Fibroblast of lung (primary cell): ENCODE results near the gene IFRD1. TPM values are rescaled to one million over a fixed set of nuclear protein-coding genes. Genes with fewer than 3 reads are reported as not detected.

ENCODE experiments used
- DNase-seq, 2 donors: peaks; one replicate each; pipeline versions ENCODE4 v3.0.0 to v3.0.0-alpha.2; 2010; ENCODE audit warnings: low read depth in 2 of 2
- H2AFZ ChIP-seq: 2 replicates; pipeline ENCODE4 v1.5.1; 2012; ENCODE audit warnings: low read length, control low read depth, inconsistent platforms
- H3K27ac ChIP-seq: 2 replicates; pipeline ENCODE4 v1.5.1; 2011; ENCODE audit warnings: low read length, control low read depth; ENCODE audit not compliant: insufficient read depth
- H3K27me3 ChIP-seq: 2 replicates; pipeline ENCODE4 v1.5.1; 2011; ENCODE audit warnings: mild to moderate bottlenecking, low read length; ENCODE audit not compliant: control insufficient read depth, insufficient read depth
- H3K36me3 ChIP-seq: 2 replicates; pipeline ENCODE4 v1.5.1; 2011; ENCODE audit warnings: low read length; ENCODE audit not compliant: control insufficient read depth, insufficient read depth
- H3K4me1 ChIP-seq: 2 replicates; pipeline ENCODE4 v1.5.1; 2011; ENCODE audit warnings: low read length; ENCODE audit not compliant: control insufficient read depth, insufficient read depth; ENCODE audit errors: extremely low read depth
- H3K4me2 ChIP-seq: 2 replicates; pipeline ENCODE4 v1.5.1; 2011; ENCODE audit warnings: low read length, control low read depth; ENCODE audit not compliant: insufficient read depth; ENCODE audit errors: extremely low read depth
- H3K4me3 ChIP-seq, 4 experiments: fragments of 200-600 bp in 1 of 4; sonication (generic) in 1 of 4; replicated peaks in 1 of 4; 2 replicates each; pipeline ENCODE4 v1.5.1; 2011 to 2016; ENCODE audit warnings: low read length in 4 of 4, low read depth in 3 of 4, mild to moderate bottlenecking in 3 of 4, control low read depth in 2 of 4, inconsistent platforms in 1 of 4, mixed read lengths in 1 of 4; ENCODE audit not compliant: insufficient read depth in 1 of 4; ENCODE audit errors: control extremely low read depth in 1 of 4
- H3K79me2 ChIP-seq: 2 replicates; pipeline ENCODE4 v1.5.1; 2012; ENCODE audit warnings: mild to moderate bottlenecking, low read length, inconsistent platforms; ENCODE audit not compliant: control insufficient read depth, insufficient read depth
- H3K9ac ChIP-seq: 2 replicates; pipeline ENCODE4 v1.5.1; 2011; ENCODE audit warnings: mild to moderate bottlenecking, low read length, control low read depth; ENCODE audit not compliant: insufficient read depth
- H3K9me3 ChIP-seq: 2 replicates; pipeline ENCODE4 v1.5.1; 2012; ENCODE audit warnings: low read depth, low read length; ENCODE audit not compliant: control insufficient read depth, insufficient read depth
- H4K20me1 ChIP-seq: 2 replicates; pipeline ENCODE4 v1.5.1; 2011; ENCODE audit warnings: low read length; ENCODE audit not compliant: control insufficient read depth, insufficient read depth; ENCODE audit errors: extremely low read depth
- CTCF ChIP-seq, 2 donors: IDR thresholded peaks in 1 of 2; conservative IDR thresholded peaks in 1 of 2; 1 replicate in 1 of 2; 2 replicates in 1 of 2; pipeline ENCODE4 v1.5.1; 2011 to 2012; ENCODE audit warnings: low read length in 2 of 2, control low read depth in 1 of 2, inconsistent platforms in 1 of 2, low read depth in 1 of 2, mild to moderate bottlenecking in 1 of 2
- EZH2 ChIP-seq: IDR thresholded peaks from 2 replicates; pipeline ENCODE4 v1.5.1; 2012; ENCODE audit warnings: low read length, control low read depth, mild to moderate bottlenecking; ENCODE audit errors: missing control alignments
- polyA plus RNA-seq, 2 donors: library from polyadenylated mRNA; depleted of rRNA in 1 of 2; stranded (reverse) in 1 of 2; unstranded in 1 of 2; fragments of >200 nt; gene quantifications; 2 replicates each; pipeline ENCODE4 v1.2.1, GENCODE V29; 2011 to 2012; ENCODE audit warnings: missing spikeins in 1 of 2
- total RNA-seq: library from RNA; depleted of rRNA; stranded (reverse); fragments of >200 nt; gene quantifications from 2 replicates; pipeline ENCODE4 v1.2.1, GENCODE V29; 2014

The IFRD1 gene
- total and polyA plus RNA-seq, 2 donors (not counting 1 experiment from before 2014, with no cell fraction given), result 42.6 to 127 TPM

DNA sequence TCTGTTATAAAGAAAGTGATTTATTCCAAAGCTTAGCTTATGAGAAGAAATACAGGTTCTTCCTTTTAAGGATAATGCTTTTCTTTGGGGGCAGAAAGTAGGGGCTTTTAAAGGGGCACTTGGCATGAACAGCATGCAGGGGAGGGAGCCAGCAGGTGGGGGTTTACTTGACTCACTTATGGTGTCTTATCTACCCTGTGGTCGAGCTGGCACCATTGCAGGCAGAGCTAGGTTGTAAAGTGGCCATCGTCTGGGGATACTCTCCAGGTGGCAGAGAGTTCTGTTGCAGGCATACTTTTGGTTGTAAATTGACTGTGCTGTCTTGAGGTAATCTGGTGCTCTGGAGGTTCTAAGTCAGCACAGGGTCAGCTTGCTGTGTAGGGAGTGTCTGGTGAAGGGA lies 26.3 kb upstream of the IFRD1 start:
- Histone ChIP-seq H3K27ac (no peak overlapping the region), H2AFZ (no peak overlapping the region), H3K4me2 (no peak overlapping the region), H3K9ac (no peak overlapping the region), H3K9me3 (no peaks in the 10 kb centered on the region), H3K4me1 (peaks cover 4% of the 10 kb centered on the region), H3K36me3 (no peaks in the 10 kb centered on the region), H4K20me1 (no peaks in the 10 kb centered on the region), H3K4me3 (no peak overlapping the region), H3K79me2 (no peaks in the 10 kb centered on the region), H3K27me3 (no peaks in the 10 kb centered on the region)
- TF ChIP-seq EZH2 (no peak), CTCF (conservative IDR thresholded peaks at IDR 0.05 in 1 of 2, IDR thresholded peaks at IDR 0.05 in 1 of 2; ENCODE audit: low read depth in 1 of 2, low read length in 2 of 2) (no peak)
- no peak for DNase-seq

- H3K9me3 ChIP-seq, result no peaks in the 10 kb centered on the region
- DNase-seq, result no peak
- no peaks in the 10 kb centered on the region for H3K36me3 ChIP-seq
- H2AFZ ChIP-seq, result no peak overlapping the region
- H3K4me3 ChIP-seq, result no peak overlapping the region
- no peak overlapping the region for H3K9ac ChIP-seq
- no peaks in the 10 kb centered on the region for H4K20me1 ChIP-seq
- H3K4me2 ChIP-seq, result no peak overlapping the region
- H3K27me3 ChIP-seq, result no peaks in the 10 kb centered on the region
- peaks cover under 1% of the 10 kb centered on the region for H3K4me1 ChIP-seq
- H3K79me2 ChIP-seq, result no peaks in the 10 kb centered on the region
- no peak overlapping the region for H3K27ac ChIP-seq
- TF ChIP-seq CTCF (conservative IDR thresholded peaks at IDR 0.05 in 1 of 2, IDR thresholded peaks at IDR 0.05 in 1 of 2; ENCODE audit: low read depth in 1 of 2, low read length in 2 of 2), result no peak
- TF ChIP-seq EZH2, result no peak
Observed at GRCh38 chr7:112427984-112428383, 22.3 kb upstream of the IFRD1 start.

GRCh38 chr7:112428715-112429114 lies 21.5 kb upstream of the IFRD1 start:
- DNase-seq, result no peak
- Histone ChIP-seq H3K27ac (no peak overlapping the region), H2AFZ (no peak overlapping the region), H3K4me2 (no peak overlapping the region), H4K20me1 (no peaks in the 10 kb centered on the region), H3K27me3 (no peaks in the 10 kb centered on the region), H3K4me3 (no peak overlapping the region), H3K9me3 (no peaks in the 10 kb centered on the region), H3K4me1 (no peaks in the 10 kb centered on the region), H3K36me3 (no peaks in the 10 kb centered on the region), H3K9ac (no peak overlapping the region), H3K79me2 (no peaks in the 10 kb centered on the region)
- no peak for TF ChIP-seq EZH2
